ENCODE measurements around the gene EGR1.

The EGR1 gene

GRCh38 chr5:138454121-138454520 lies 11.2 kb upstream of the EGR1 start:
- DNase-seq = no peak

- no peak for DNase-seq
Observed at GRCh38 chr5:138455232-138455930, 9.9 kb upstream of the EGR1 start.

GRCh38 chr5:138457531-138458275 lies 7.6 kb upstream of the EGR1 start:
- DNase-seq = no peak

- DNase-seq = no peak
Observed at GRCh38 chr5:138458384-138458783, 6.9 kb upstream of the EGR1 start.

- DNase-seq = no peak
Observed at GRCh38 chr5:138458856-138459255, 6.4 kb upstream of the EGR1 start.

GRCh38 chr5:138459311-138459933 lies 5.9 kb upstream of the EGR1 start:
- no peak for DNase-seq

GRCh38 chr5:138460032-138460693 lies 5.1 kb upstream of the EGR1 start:
- no peak for DNase-seq

- no peak for DNase-seq
Observed at GRCh38 chr5:138461343-138462125, 3.7 kb upstream of the EGR1 start.

GRCh38 chr5:138463419-138464007 lies 1.8 kb upstream of the EGR1 start:
- DNase-seq = peak; percentile 55

- DNase-seq = peak; percentile 97
Observed at GRCh38 chr5:138464008-138464387, 1.3 kb upstream of the EGR1 start.

- peak; percentile 99 for DNase-seq
Observed at GRCh38 chr5:138464388-138465260, 655 bp upstream of the EGR1 start.

GRCh38 chr5:138466125-138466899 lies 1.0 kb downstream of the EGR1 start:
- no peak for DNase-seq

- no peak for DNase-seq
Observed at GRCh38 chr5:138466900-138467710, 1.8 kb downstream of the EGR1 start.

- no peak for DNase-seq
Observed at GRCh38 chr5:138467711-138468132, 2.4 kb downstream of the EGR1 start.

GRCh38 chr5:138468133-138468965 lies 3.1 kb downstream of the EGR1 start:
- peak; percentile 20 for DNase-seq

- DNase-seq = no peak
Observed at GRCh38 chr5:138468966-138469539, 3.8 kb downstream of the EGR1 start.

- peak; percentile 24 for DNase-seq
Observed at GRCh38 chr5:138469540-138470321, 4.5 kb downstream of the EGR1 start.
